Measurements from ENCODE around the gene RPL22L1.

DNA sequence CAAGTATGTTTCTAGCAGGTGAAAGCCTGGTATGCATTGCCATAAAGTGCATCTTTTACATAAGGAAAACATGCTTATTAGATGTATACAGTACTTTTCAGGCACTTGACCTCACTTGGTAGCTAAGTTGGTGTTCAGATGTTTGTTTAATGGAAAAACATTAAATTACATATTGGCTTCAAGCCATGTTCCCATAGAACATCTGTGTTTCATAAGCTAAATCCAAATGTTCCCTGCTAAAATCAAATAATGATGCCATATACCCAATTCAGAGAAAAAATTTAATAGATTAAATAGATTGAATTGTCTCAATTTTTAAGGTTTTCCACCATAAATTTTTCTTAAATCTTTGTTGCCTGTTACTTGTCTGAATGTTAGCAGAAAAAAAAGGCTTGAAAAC is 19.1 kb upstream of the RPL22L1 start:
- TF ChIP-seq CTCF (IDR thresholded peaks at IDR 0.05), result no peak
- TF ChIP-seq POLR2A (IDR thresholded peaks at IDR 0.05), result no peak

Data from adrenal gland (tissue), 5 donors.